A549 (cell line): ENCODE data around the gene GLTPD2.

Experiments used
- CEBPB ChIP-seq, 2 experiments: fragments of >200 bp in 1 of 2; sonication (Bioruptor Twin) in 1 of 2; formaldehyde crosslinking in 1 of 2; IDR thresholded peaks; 2 replicates each; pipeline ENCODE4 v1.6.1; 2012 to 2016
- MAX ChIP-seq: IDR thresholded peaks from 2 replicates; pipeline ENCODE4 v1.6.1; 2012
- POLR2A ChIP-seq: IDR thresholded peaks from 2 replicates; pipeline ENCODE4 v1.6.1; 2012; ENCODE audit warnings: mild to moderate bottlenecking, low read length
- POLR2AphosphoS2 ChIP-seq: conservative IDR thresholded peaks from 2 replicates; pipeline ENCODE4 v1.6.1; 2012; ENCODE audit warnings: low read length, improper control_type of control experiment, inconsistent platforms
- RAD21 ChIP-seq, 2 experiments: fragments of >200 bp in 1 of 2; sonication (Bioruptor Twin) in 1 of 2; formaldehyde crosslinking in 1 of 2; IDR thresholded peaks in 1 of 2; conservative IDR thresholded peaks in 1 of 2; 2 replicates in 1 of 2; 3 replicates in 1 of 2; pipeline ENCODE4 v1.6.1; 2012 to 2018; ENCODE audit warnings: inconsistent platforms in 1 of 2
- REST ChIP-seq: fragments of 200-600 bp; sonication (generic); IDR thresholded peaks from 2 replicates; pipeline ENCODE4 v1.6.1; 2016; ENCODE audit warnings: antibody characterized with exemption, mild to moderate bottlenecking, moderate library complexity
- RNF2 ChIP-seq: fragments of 200-600 bp; sonication (generic); IDR thresholded peaks from 2 replicates; pipeline ENCODE4 v1.6.1; 2016; ENCODE audit warnings: low read depth, mild to moderate bottlenecking, antibody characterized with exemption, moderate library complexity, borderline replicate concordance
- TF ChIP-seq, protein P1 (sequence below): fragments of >200 bp; sonication (Bioruptor Twin); formaldehyde crosslinking; IDR thresholded peaks from 3 replicates; pipeline ENCODE4 v1.5.1; 2016
- TF ChIP-seq, protein P2 (sequence below): IDR thresholded peaks from 2 replicates; pipeline ENCODE4 v1.6.1; 2012
- TF ChIP-seq, protein P3 (sequence below): fragments of >200 bp; sonication (Bioruptor Twin); formaldehyde crosslinking; IDR thresholded peaks from 3 replicates; pipeline ENCODE4 v1.6.1; 2016

DNA sequence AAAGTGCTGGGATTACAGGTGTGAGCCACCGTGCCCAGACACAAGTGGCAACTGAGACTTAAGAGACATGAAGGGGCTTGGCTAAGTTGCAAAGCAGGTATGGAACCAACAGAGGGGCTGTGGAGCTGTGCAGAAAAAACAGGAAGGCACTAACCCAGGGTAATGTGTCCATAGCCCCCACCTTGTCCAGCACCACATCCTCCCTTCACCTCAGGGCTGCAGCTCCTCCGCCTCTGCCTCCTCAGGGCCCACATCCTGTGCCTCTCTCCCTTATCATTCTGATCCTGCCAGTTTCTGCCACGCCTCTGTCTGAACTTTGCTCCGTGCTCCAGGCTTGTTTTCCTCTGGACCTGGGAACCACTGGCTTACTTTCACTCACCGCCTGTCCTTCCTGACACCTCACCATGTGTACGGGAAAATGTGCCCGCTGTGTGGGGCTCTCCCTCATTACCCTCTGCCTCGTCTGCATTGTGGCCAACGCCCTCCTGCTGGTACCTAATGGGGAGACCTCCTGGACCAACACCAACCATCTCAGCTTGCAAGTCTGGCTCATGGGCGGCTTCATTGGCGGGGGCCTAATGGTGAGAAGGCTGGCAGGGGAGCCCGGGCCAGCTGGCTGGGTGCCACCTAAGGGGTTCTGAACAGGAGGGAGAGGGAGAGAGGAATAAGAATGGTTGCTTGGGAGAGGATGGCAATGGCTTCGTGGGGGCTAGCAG is 17.1 kb upstream of the GLTPD2 start, which contains the start of gene TM4SF5:
- TF ChIP-seq, protein P1, sequence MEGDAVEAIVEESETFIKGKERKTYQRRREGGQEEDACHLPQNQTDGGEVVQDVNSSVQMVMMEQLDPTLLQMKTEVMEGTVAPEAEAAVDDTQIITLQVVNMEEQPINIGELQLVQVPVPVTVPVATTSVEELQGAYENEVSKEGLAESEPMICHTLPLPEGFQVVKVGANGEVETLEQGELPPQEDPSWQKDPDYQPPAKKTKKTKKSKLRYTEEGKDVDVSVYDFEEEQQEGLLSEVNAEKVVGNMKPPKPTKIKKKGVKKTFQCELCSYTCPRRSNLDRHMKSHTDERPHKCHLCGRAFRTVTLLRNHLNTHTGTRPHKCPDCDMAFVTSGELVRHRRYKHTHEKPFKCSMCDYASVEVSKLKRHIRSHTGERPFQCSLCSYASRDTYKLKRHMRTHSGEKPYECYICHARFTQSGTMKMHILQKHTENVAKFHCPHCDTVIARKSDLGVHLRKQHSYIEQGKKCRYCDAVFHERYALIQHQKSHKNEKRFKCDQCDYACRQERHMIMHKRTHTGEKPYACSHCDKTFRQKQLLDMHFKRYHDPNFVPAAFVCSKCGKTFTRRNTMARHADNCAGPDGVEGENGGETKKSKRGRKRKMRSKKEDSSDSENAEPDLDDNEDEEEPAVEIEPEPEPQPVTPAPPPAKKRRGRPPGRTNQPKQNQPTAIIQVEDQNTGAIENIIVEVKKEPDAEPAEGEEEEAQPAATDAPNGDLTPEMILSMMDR = no peak
- no peak for TF ChIP-seq POLR2A
- TF ChIP-seq POLR2AphosphoS2 = no peak
- no peak for TF ChIP-seq RAD21 (conservative IDR thresholded peaks at IDR 0.05 in 1 of 2, IDR thresholded peaks at IDR 0.05 in 1 of 2)
- TF ChIP-seq, protein P2, sequence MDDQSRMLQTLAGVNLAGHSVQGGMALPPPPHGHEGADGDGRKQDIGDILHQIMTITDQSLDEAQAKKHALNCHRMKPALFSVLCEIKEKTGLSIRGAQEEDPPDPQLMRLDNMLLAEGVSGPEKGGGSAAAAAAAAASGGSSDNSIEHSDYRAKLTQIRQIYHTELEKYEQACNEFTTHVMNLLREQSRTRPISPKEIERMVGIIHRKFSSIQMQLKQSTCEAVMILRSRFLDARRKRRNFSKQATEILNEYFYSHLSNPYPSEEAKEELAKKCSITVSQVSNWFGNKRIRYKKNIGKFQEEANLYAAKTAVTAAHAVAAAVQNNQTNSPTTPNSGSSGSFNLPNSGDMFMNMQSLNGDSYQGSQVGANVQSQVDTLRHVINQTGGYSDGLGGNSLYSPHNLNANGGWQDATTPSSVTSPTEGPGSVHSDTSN = no peak
- no peak for TF ChIP-seq CEBPB (IDR thresholded peaks at IDR 0.05)
- no peak for TF ChIP-seq REST
- 0 out of 2 replicates have a peak, but pooled peaks have one; percentile 31 for TF ChIP-seq MAX
- no peak for TF ChIP-seq RNF2
- TF ChIP-seq, protein P3, sequence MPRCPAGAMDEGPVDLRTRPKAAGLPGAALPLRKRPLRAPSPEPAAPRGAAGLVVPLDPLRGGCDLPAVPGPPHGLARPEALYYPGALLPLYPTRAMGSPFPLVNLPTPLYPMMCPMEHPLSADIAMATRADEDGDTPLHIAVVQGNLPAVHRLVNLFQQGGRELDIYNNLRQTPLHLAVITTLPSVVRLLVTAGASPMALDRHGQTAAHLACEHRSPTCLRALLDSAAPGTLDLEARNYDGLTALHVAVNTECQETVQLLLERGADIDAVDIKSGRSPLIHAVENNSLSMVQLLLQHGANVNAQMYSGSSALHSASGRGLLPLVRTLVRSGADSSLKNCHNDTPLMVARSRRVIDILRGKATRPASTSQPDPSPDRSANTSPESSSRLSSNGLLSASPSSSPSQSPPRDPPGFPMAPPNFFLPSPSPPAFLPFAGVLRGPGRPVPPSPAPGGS = no peak
